Measurements from ENCODE around the gene SPDYE4. TPM values are rescaled to one million over a fixed set of nuclear protein-coding genes. Genes with fewer than 3 reads are reported as not detected.

Gene SPDYE4
- polyA plus RNA-seq, 4 donors = not detected

GRCh38 chr17:8747742-8748141, 10.6 kb downstream of the SPDYE4 start:
- 81 to 89% (median 88%) methylated on average over 3 of the region's 3 CpGs for WGBS, 3 donors
- H3K4me1 ChIP-seq (ENCODE audit: control insufficient read depth in 3 of 3, insufficient read depth in 2 of 3, low read depth in 1 of 3, low read length in 2 of 3) = peaks cover 0 to 5% (median 0%) of the 10 kb centered on the region in 3 donors
- FAIRE-seq (no peak), DNase-seq (no peak)
- no peak overlapping the region for H3K27ac ChIP-seq (ENCODE audit: low read depth in 1 of 3, low read length in 2 of 3)
- no peak overlapping the region for H3K4me3 ChIP-seq (ENCODE audit: low read depth in 1 of 3, low read length in 3 of 3)
- peaks cover 0 to 10% (median 0%) of the 10 kb centered on the region in 3 donors for H3K27me3 ChIP-seq (ENCODE audit: control insufficient read depth in 3 of 3, insufficient read depth in 3 of 3, low read length in 3 of 3)
- H3K9me3 ChIP-seq (ENCODE audit: control insufficient read depth in 2 of 2, insufficient read depth in 1 of 2, low read depth in 1 of 2, low read length in 1 of 2) = no peaks in the 10 kb centered on the region
- no peaks in the 10 kb centered on the region for H3K36me3 ChIP-seq (ENCODE audit: control insufficient read depth in 3 of 3, insufficient read depth in 2 of 3, low read depth in 1 of 3, low read length in 3 of 3)

- FAIRE-seq = no peak
- DNase-seq = no peak
- H3K4me1 ChIP-seq (ENCODE audit: control insufficient read depth in 3 of 3, insufficient read depth in 2 of 3, low read depth in 1 of 3, low read length in 2 of 3) = peaks cover 0 to 5% (median 0%) of the 10 kb centered on the region in 3 donors
- H3K9me3 ChIP-seq (ENCODE audit: control insufficient read depth in 2 of 2, insufficient read depth in 1 of 2, low read depth in 1 of 2, low read length in 1 of 2) = no peaks in the 10 kb centered on the region
- peak overlapping the region in 1 of 3 donors; percentile 58 for H3K4me3 ChIP-seq (ENCODE audit: low read depth in 1 of 3, low read length in 3 of 3)
- 16 to 23% (median 22%) methylated on average over 9 of the region's 9 CpGs for WGBS, 3 donors
- peak overlapping the region in 1 of 3 donors; percentile 8 for H3K27ac ChIP-seq (ENCODE audit: low read depth in 1 of 3, low read length in 2 of 3)
- H3K27me3 ChIP-seq (ENCODE audit: control insufficient read depth in 3 of 3, insufficient read depth in 3 of 3, low read length in 3 of 3) = peaks cover 0 to 5% (median 0%) of the 10 kb centered on the region in 3 donors
- H3K36me3 ChIP-seq (ENCODE audit: control insufficient read depth in 3 of 3, insufficient read depth in 2 of 3, low read depth in 1 of 3, low read length in 3 of 3) = no peaks in the 10 kb centered on the region
Observed at GRCh38 chr17:8746501-8747236, 11.7 kb downstream of the SPDYE4 start.

GRCh38 chr17:8745586-8746500, 12.5 kb downstream of the SPDYE4 start:
- DNase-seq = peak; percentile 20 to 82
- Histone ChIP-seq H3K27me3 (ENCODE audit: control insufficient read depth in 3 of 3, insufficient read depth in 3 of 3, low read length in 3 of 3) (peaks cover 0 to 5% (median 0%) of the 10 kb centered on the region in 3 donors), H3K4me1 (ENCODE audit: control insufficient read depth in 3 of 3, insufficient read depth in 2 of 3, low read depth in 1 of 3, low read length in 2 of 3) (peaks cover 0 to 5% (median 0%) of the 10 kb centered on the region in 3 donors), H3K9me3 (ENCODE audit: control insufficient read depth in 2 of 2, insufficient read depth in 1 of 2, low read depth in 1 of 2, low read length in 1 of 2) (no peaks in the 10 kb centered on the region), H3K27ac (ENCODE audit: low read depth in 1 of 3, low read length in 2 of 3) (peak overlapping the region; percentile 22 to 74 (median 36)), H3K36me3 (ENCODE audit: control insufficient read depth in 3 of 3, insufficient read depth in 2 of 3, low read depth in 1 of 3, low read length in 3 of 3) (no peaks in the 10 kb centered on the region), H3K4me3 (ENCODE audit: low read depth in 1 of 3, low read length in 3 of 3) (peak overlapping the region; percentile 40 to 68 (median 58))
- FAIRE-seq = no peak
- 0 to 1% (median 0%) methylated on average over 53 to 68 of the region's 70 CpGs for WGBS, 3 donors

- FAIRE-seq = no peak
- 49 to 60% (median 54%) methylated on average over 15 of the region's 15 CpGs for WGBS, 3 donors
- H3K27ac ChIP-seq (ENCODE audit: low read depth in 1 of 3, low read length in 2 of 3) = no peak overlapping the region
Observed at GRCh38 chr17:8744086-8744785, 14.1 kb downstream of the SPDYE4 start.

GRCh38 chr17:8742819-8743218, 15.5 kb downstream of the SPDYE4 start:
- DNase-seq = peak in 1 of 2 donors; percentile 16
- Histone ChIP-seq H3K4me1 (ENCODE audit: control insufficient read depth in 3 of 3, insufficient read depth in 2 of 3, low read depth in 1 of 3, low read length in 2 of 3) (peaks cover 0 to 5% (median 0%) of the 10 kb centered on the region in 3 donors), H3K9me3 (ENCODE audit: control insufficient read depth in 2 of 2, insufficient read depth in 1 of 2, low read depth in 1 of 2, low read length in 1 of 2) (no peaks in the 10 kb centered on the region), H3K27ac (ENCODE audit: low read depth in 1 of 3, low read length in 2 of 3) (no peak overlapping the region), H3K36me3 (ENCODE audit: control insufficient read depth in 3 of 3, insufficient read depth in 2 of 3, low read depth in 1 of 3, low read length in 3 of 3) (no peaks in the 10 kb centered on the region), H3K4me3 (ENCODE audit: low read depth in 1 of 3, low read length in 3 of 3) (no peak overlapping the region), H3K27me3 (ENCODE audit: control insufficient read depth in 3 of 3, insufficient read depth in 3 of 3, low read length in 3 of 3) (peaks cover 0 to 5% (median 0%) of the 10 kb centered on the region in 3 donors)
- 53 to 79% (median 70%) methylated on average over 8 of the region's 8 CpGs for WGBS, 3 donors
- no peak for FAIRE-seq

More at GRCh38 chr17:8744086-8744785, 14.1 kb downstream of the SPDYE4 start:
- no peak for DNase-seq
- Histone ChIP-seq H3K36me3 (ENCODE audit: control insufficient read depth in 3 of 3, insufficient read depth in 2 of 3, low read depth in 1 of 3, low read length in 3 of 3) (no peaks in the 10 kb centered on the region), H3K4me3 (ENCODE audit: low read depth in 1 of 3, low read length in 3 of 3) (no peak overlapping the region), H3K27me3 (ENCODE audit: control insufficient read depth in 3 of 3, insufficient read depth in 3 of 3, low read length in 3 of 3) (peaks cover 0 to 5% (median 0%) of the 10 kb centered on the region in 3 donors), H3K9me3 (ENCODE audit: control insufficient read depth in 2 of 2, insufficient read depth in 1 of 2, low read depth in 1 of 2, low read length in 1 of 2) (no peaks in the 10 kb centered on the region), H3K4me1 (ENCODE audit: control insufficient read depth in 3 of 3, insufficient read depth in 2 of 3, low read depth in 1 of 3, low read length in 2 of 3) (peaks cover 0 to 5% (median 0%) of the 10 kb centered on the region in 3 donors)

GRCh38 chr17:8742274-8742673, 16.1 kb downstream of the SPDYE4 start:
- no peak for FAIRE-seq

GRCh38 chr17:8741771-8742170, 16.6 kb downstream of the SPDYE4 start:
- no peak for FAIRE-seq
- Histone ChIP-seq H3K27me3 (ENCODE audit: control insufficient read depth in 3 of 3, insufficient read depth in 3 of 3, low read length in 3 of 3) (peaks cover 0 to 5% (median 0%) of the 10 kb centered on the region in 3 donors), H3K4me1 (ENCODE audit: control insufficient read depth in 3 of 3, insufficient read depth in 2 of 3, low read depth in 1 of 3, low read length in 2 of 3) (peaks cover 0 to 5% (median 0%) of the 10 kb centered on the region in 3 donors), H3K27ac (ENCODE audit: low read depth in 1 of 3, low read length in 2 of 3) (no peak overlapping the region), H3K4me3 (ENCODE audit: low read depth in 1 of 3, low read length in 3 of 3) (no peak overlapping the region), H3K36me3 (ENCODE audit: control insufficient read depth in 3 of 3, insufficient read depth in 2 of 3, low read depth in 1 of 3, low read length in 3 of 3) (no peaks in the 10 kb centered on the region), H3K9me3 (ENCODE audit: control insufficient read depth in 2 of 2, insufficient read depth in 1 of 2, low read depth in 1 of 2, low read length in 1 of 2) (no peaks in the 10 kb centered on the region)
- DNase-seq = no peak
- 24 to 63% (median 53%) methylated on average over 1 to 4 of the region's 4 CpGs for WGBS, 3 donors

More at GRCh38 chr17:8742274-8742673, 16.1 kb downstream of the SPDYE4 start:
- no peak overlapping the region for H3K27ac ChIP-seq (ENCODE audit: low read depth in 1 of 3, low read length in 2 of 3)
- 64 to 88% (median 79%) methylated on average over 4 to 5 of the region's 5 CpGs for WGBS, 3 donors
- no peaks in the 10 kb centered on the region for H3K36me3 ChIP-seq (ENCODE audit: control insufficient read depth in 3 of 3, insufficient read depth in 2 of 3, low read depth in 1 of 3, low read length in 3 of 3)
- H3K9me3 ChIP-seq (ENCODE audit: control insufficient read depth in 2 of 2, insufficient read depth in 1 of 2, low read depth in 1 of 2, low read length in 1 of 2) = no peaks in the 10 kb centered on the region
- no peak for DNase-seq
- peaks cover 0 to 5% (median 0%) of the 10 kb centered on the region in 3 donors for H3K27me3 ChIP-seq (ENCODE audit: control insufficient read depth in 3 of 3, insufficient read depth in 3 of 3, low read length in 3 of 3)
- H3K4me1 ChIP-seq (ENCODE audit: control insufficient read depth in 3 of 3, insufficient read depth in 2 of 3, low read depth in 1 of 3, low read length in 2 of 3) = peaks cover 0 to 5% (median 0%) of the 10 kb centered on the region in 3 donors
- H3K4me3 ChIP-seq (ENCODE audit: low read depth in 1 of 3, low read length in 3 of 3) = no peak overlapping the region

GRCh38 chr17:8741366-8741765, 17.0 kb downstream of the SPDYE4 start:
- no peak for FAIRE-seq
- Histone ChIP-seq H3K36me3 (ENCODE audit: control insufficient read depth in 3 of 3, insufficient read depth in 2 of 3, low read depth in 1 of 3, low read length in 3 of 3) (no peaks in the 10 kb centered on the region), H3K27ac (ENCODE audit: low read depth in 1 of 3, low read length in 2 of 3) (no peak overlapping the region), H3K4me1 (ENCODE audit: control insufficient read depth in 3 of 3, insufficient read depth in 2 of 3, low read depth in 1 of 3, low read length in 2 of 3) (peaks cover 0 to 4% (median 0%) of the 10 kb centered on the region in 3 donors), H3K27me3 (ENCODE audit: control insufficient read depth in 3 of 3, insufficient read depth in 3 of 3, low read length in 3 of 3) (peaks cover 0 to 4% (median 0%) of the 10 kb centered on the region in 3 donors), H3K9me3 (ENCODE audit: control insufficient read depth in 2 of 2, insufficient read depth in 1 of 2, low read depth in 1 of 2, low read length in 1 of 2) (no peaks in the 10 kb centered on the region), H3K4me3 (ENCODE audit: low read depth in 1 of 3, low read length in 3 of 3) (no peak overlapping the region)
- 83 to 93% (median 88%) methylated on average over 17 of the region's 17 CpGs for WGBS, 3 donors
- no peak for DNase-seq

All from small intestine (tissue), 7 donors.